ENCODE data around the gene PPP1R12A.

GRCh38 chr12:79826267-79827128, 108.4 kb downstream of the PPP1R12A start:
- TF ChIP-seq SMC3 (IDR thresholded peaks at IDR 0.05; ENCODE audit: low read depth, low read length) (no peak), POLR2A (IDR thresholded peaks at IDR 0.05; ENCODE audit: low read depth, low read length) (no peak), CTCF (conservative IDR thresholded peaks at IDR 0.05; ENCODE audit: low read depth, low read length) (no peak), MAFK (IDR thresholded peaks at IDR 0.05; ENCODE audit: low read depth, low read length) (no peak), RFX5 (IDR thresholded peaks at IDR 0.05; ENCODE audit: low read depth, low read length) (no peak), MXI1 (IDR thresholded peaks at IDR 0.05; ENCODE audit: borderline replicate concordance, low read depth, low read length) (no peak), RAD21 (IDR thresholded peaks at IDR 0.05; ENCODE audit: low read length) (no peak)
- TF ChIP-seq, protein P1, sequence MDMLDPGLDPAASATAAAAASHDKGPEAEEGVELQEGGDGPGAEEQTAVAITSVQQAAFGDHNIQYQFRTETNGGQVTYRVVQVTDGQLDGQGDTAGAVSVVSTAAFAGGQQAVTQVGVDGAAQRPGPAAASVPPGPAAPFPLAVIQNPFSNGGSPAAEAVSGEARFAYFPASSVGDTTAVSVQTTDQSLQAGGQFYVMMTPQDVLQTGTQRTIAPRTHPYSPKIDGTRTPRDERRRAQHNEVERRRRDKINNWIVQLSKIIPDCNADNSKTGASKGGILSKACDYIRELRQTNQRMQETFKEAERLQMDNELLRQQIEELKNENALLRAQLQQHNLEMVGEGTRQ (IDR thresholded peaks at IDR 0.05; ENCODE audit: low read depth, low read length), result no peak
- TF ChIP-seq, protein P2, sequence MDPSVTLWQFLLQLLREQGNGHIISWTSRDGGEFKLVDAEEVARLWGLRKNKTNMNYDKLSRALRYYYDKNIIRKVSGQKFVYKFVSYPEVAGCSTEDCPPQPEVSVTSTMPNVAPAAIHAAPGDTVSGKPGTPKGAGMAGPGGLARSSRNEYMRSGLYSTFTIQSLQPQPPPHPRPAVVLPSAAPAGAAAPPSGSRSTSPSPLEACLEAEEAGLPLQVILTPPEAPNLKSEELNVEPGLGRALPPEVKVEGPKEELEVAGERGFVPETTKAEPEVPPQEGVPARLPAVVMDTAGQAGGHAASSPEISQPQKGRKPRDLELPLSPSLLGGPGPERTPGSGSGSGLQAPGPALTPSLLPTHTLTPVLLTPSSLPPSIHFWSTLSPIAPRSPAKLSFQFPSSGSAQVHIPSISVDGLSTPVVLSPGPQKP (IDR thresholded peaks at IDR 0.05; ENCODE audit: borderline replicate concordance, low read depth, low read length), result no peak
